ENCODE results near the gene MMS19. TPM values are rescaled to one million over a fixed set of nuclear protein-coding genes. Genes with fewer than 3 reads are reported as not detected.

MMS19 gene
- total and polyA plus RNA-seq, 10 of the 15 experiments (the other 5 are each of a cell fraction or from before 2014, with no cell fraction given) = 40.2 to 112 (median 69.0) TPM

- H3K36me3 ChIP-seq (ENCODE audit: control insufficient read depth in 2 of 2, insufficient read depth in 2 of 2, low read length in 1 of 2) = peaks cover 3 to 6% of the 10 kb centered on the region in 2 experiments; a peak in 3 of 4 replicates
- H4K20me1 ChIP-seq (ENCODE audit: control insufficient read depth, insufficient read depth) = no peaks in the 10 kb centered on the region
Measured at GRCh38 chr10:97485647-97486281, 12.5 kb downstream of the MMS19 start.

More at GRCh38 chr10:97485647-97486281, 12.5 kb downstream of the MMS19 start:
- Histone ChIP-seq H3K4me3 (no peak overlapping the region), H3K9ac (ENCODE audit: control insufficient read depth, insufficient read depth, low read length) (no peak overlapping the region), H3K4me2 (ENCODE audit: control insufficient read depth, insufficient read depth) (no peak overlapping the region), H2AFZ (ENCODE audit: control insufficient read depth, low read depth, low read length) (no peak overlapping the region), H3K79me2 (ENCODE audit: control insufficient read depth, insufficient read depth, low read length) (peaks cover 39% of the 10 kb centered on the region), H3K4me1 (ENCODE audit: control insufficient read depth, insufficient read depth, low read length) (no peaks in the 10 kb centered on the region), H3K27ac (ENCODE audit: control insufficient read depth, insufficient read depth) (no peak overlapping the region), H3K27me3 (replicated peaks in 1 of 2; ENCODE audit: control insufficient read depth in 2 of 2, insufficient read depth in 2 of 2, low read length in 1 of 2) (no peaks in the 10 kb centered on the region), H3K9me3 (replicated peaks; ENCODE audit: control insufficient read depth, insufficient read depth, low read length) (no peaks in the 10 kb centered on the region)
- intact Hi-C loops (cut with micrococcal nuclease; ENCODE audit: unreplicated experiment) = no loop called here
- TF ChIP-seq RCOR1 (conservative IDR thresholded peaks at IDR 0.05; ENCODE audit: low read depth, low read length) (no peak), IRF3 (IDR thresholded peaks at IDR 0.05) (no peak), USF2 (IDR thresholded peaks at IDR 0.05; ENCODE audit: borderline replicate concordance, low read depth, low read length) (no peak), ZNF207 (IDR thresholded peaks at IDR 0.05; ENCODE audit: borderline replicate concordance) (no peak)
- no TSS peak for BruUV-seq (replicated peaks)
- ChIA-PET RAD21 (ENCODE audit: unreplicated experiment) (no interaction called here), CTCF (interaction anchor here (0.6 kb wide), 1 partner anchor 110 kb away, joined by 3 read pairs; no protein-coding TSS in a partner anchor), POLR2A (no interaction called here), SMC1A (ENCODE audit: uncharacterized antibody, unreplicated experiment) (no interaction called here)
- WGBS (ENCODE audit: insufficient coverage, insufficient replicate concordance, low lambda C conversion rate, missing lambda C conversion rate) = 97% methylated on average over 4 of the region's 4 CpGs
- in situ Hi-C loops (cut with MboI) = no loop called here
- DNase-seq (ENCODE audit: low read depth, low spot score) = no peak
- FAIRE-seq = no peak
- ATAC-seq = no peak
